ENCODE measurements around the gene LRIT1.

The LRIT1 gene

GRCh38 chr10:84214046-84214572 is 27.2 kb downstream of the LRIT1 start:
- H3K9me3 Mint-ChIP-seq = peaks cover 0 to under 1% of the 10 kb centered on the region in 2 donors
- ATAC-seq (replicated peaks) (peak in 1 of 2 donors; percentile 31), DNase-seq (no peak)
- peaks cover 0 to 2% of the 10 kb centered on the region in 2 donors for H3K4me1 Mint-ChIP-seq
- no peak overlapping the region for H3K27ac Mint-ChIP-seq
- H3K27me3 Mint-ChIP-seq = peaks cover 8 to 14% of the 10 kb centered on the region in 2 donors
- no peaks in the 10 kb centered on the region for H3K36me3 Mint-ChIP-seq
- peak overlapping the region; percentile 30 to 38 for H3K4me3 Mint-ChIP-seq

- ATAC-seq (replicated peaks) = no peak
- Mint-ChIP-seq H3K9me3 (no peaks in the 10 kb centered on the region), H3K4me3 (no peak overlapping the region), H3K27me3 (peaks cover 8 to 21% of the 10 kb centered on the region in 2 donors), H3K27ac (no peak overlapping the region), H3K36me3 (no peaks in the 10 kb centered on the region), H3K4me1 (peaks cover 0 to 2% of the 10 kb centered on the region in 2 donors)
- DNase-seq = no peak
Measured at GRCh38 chr10:84213076-84213475, 28.3 kb downstream of the LRIT1 start.

GRCh38 chr10:84212014-84212413 is 29.3 kb downstream of the LRIT1 start:
- Mint-ChIP-seq H3K4me3 (no peak overlapping the region), H3K9me3 (no peaks in the 10 kb centered on the region), H3K27ac (no peak overlapping the region), H3K27me3 (peaks cover 10 to 20% of the 10 kb centered on the region in 2 donors), H3K36me3 (no peaks in the 10 kb centered on the region), H3K4me1 (peaks cover 0 to 2% of the 10 kb centered on the region in 2 donors)
- DNase-seq = no peak
- ATAC-seq (replicated peaks) = peak in 1 of 2 donors; percentile 4

- Mint-ChIP-seq H3K27ac (no peak overlapping the region), H3K4me3 (no peak overlapping the region), H3K36me3 (no peaks in the 10 kb centered on the region), H3K27me3 (peaks cover 14 to 25% of the 10 kb centered on the region in 2 donors), H3K4me1 (peaks cover 0 to 2% of the 10 kb centered on the region in 2 donors), H3K9me3 (no peaks in the 10 kb centered on the region)
- DNase-seq (no peak), ATAC-seq (replicated peaks) (peak in 1 of 2 donors; percentile 17)
Measured at GRCh38 chr10:84211566-84211965, 29.8 kb downstream of the LRIT1 start.

GRCh38 chr10:84208023-84208422 is 33.3 kb downstream of the LRIT1 start:
- H3K4me1 Mint-ChIP-seq = peaks cover 0 to 4% of the 10 kb centered on the region in 2 donors
- DNase-seq (no peak), ATAC-seq (replicated peaks) (no peak)
- H3K4me3 Mint-ChIP-seq = no peak overlapping the region
- H3K27ac Mint-ChIP-seq = no peak overlapping the region
- H3K9me3 Mint-ChIP-seq = no peaks in the 10 kb centered on the region
- H3K36me3 Mint-ChIP-seq = no peaks in the 10 kb centered on the region
- H3K27me3 Mint-ChIP-seq = peaks cover 18 to 27% of the 10 kb centered on the region in 2 donors

GRCh38 chr10:84205853-84206525 is 35.4 kb downstream of the LRIT1 start:
- no peak overlapping the region for H3K27ac Mint-ChIP-seq
- H3K9me3 Mint-ChIP-seq = no peaks in the 10 kb centered on the region
- H3K4me3 Mint-ChIP-seq = no peak overlapping the region
- peaks cover 15 to 27% of the 10 kb centered on the region in 2 donors for H3K27me3 Mint-ChIP-seq
- no peak for ATAC-seq (replicated peaks)
- DNase-seq = no peak
- peaks cover 0 to 4% of the 10 kb centered on the region in 2 donors for H3K4me1 Mint-ChIP-seq
- H3K36me3 Mint-ChIP-seq = no peaks in the 10 kb centered on the region

- Mint-ChIP-seq H3K36me3 (no peaks in the 10 kb centered on the region), H3K4me3 (no peak overlapping the region), H3K9me3 (no peaks in the 10 kb centered on the region), H3K27ac (no peak overlapping the region), H3K4me1 (peaks cover 0 to 4% of the 10 kb centered on the region in 2 donors), H3K27me3 (peaks cover 22 to 31% of the 10 kb centered on the region in 2 donors)
- ATAC-seq (replicated peaks) (peak; percentile 79 to 81), DNase-seq (peak; percentile 50)
Measured at GRCh38 chr10:84205049-84205852, 36.1 kb downstream of the LRIT1 start.

GRCh38 chr10:84204610-84205009 is 36.7 kb downstream of the LRIT1 start:
- no peak for DNase-seq
- ATAC-seq (replicated peaks) = no peak
- H3K27ac Mint-ChIP-seq = no peak overlapping the region
- H3K9me3 Mint-ChIP-seq = no peaks in the 10 kb centered on the region
- no peak overlapping the region for H3K4me3 Mint-ChIP-seq
- H3K4me1 Mint-ChIP-seq = peaks cover 0 to 4% of the 10 kb centered on the region in 2 donors
- no peaks in the 10 kb centered on the region for H3K36me3 Mint-ChIP-seq
- peaks cover 25 to 33% of the 10 kb centered on the region in 2 donors for H3K27me3 Mint-ChIP-seq

- Mint-ChIP-seq H3K9me3 (no peaks in the 10 kb centered on the region), H3K27ac (no peak overlapping the region)
- ATAC-seq (replicated peaks) = peak; percentile 59 to 61
Measured at GRCh38 chr10:84204122-84204521, 37.2 kb downstream of the LRIT1 start.

GRCh38 chr10:84202349-84202748 is 39.0 kb downstream of the LRIT1 start:
- H3K36me3 Mint-ChIP-seq = no peaks in the 10 kb centered on the region
- H3K4me1 Mint-ChIP-seq = peaks cover 0 to 4% of the 10 kb centered on the region in 2 donors
- ATAC-seq (replicated peaks) (no peak), DNase-seq (no peak)
- no peak overlapping the region for H3K27ac Mint-ChIP-seq
- no peaks in the 10 kb centered on the region for H3K9me3 Mint-ChIP-seq
- H3K27me3 Mint-ChIP-seq = peaks cover 35 to 38% of the 10 kb centered on the region in 2 donors
- no peak overlapping the region for H3K4me3 Mint-ChIP-seq

More at GRCh38 chr10:84204122-84204521, 37.2 kb downstream of the LRIT1 start:
- H3K4me1 Mint-ChIP-seq = peaks cover 0 to 4% of the 10 kb centered on the region in 2 donors
- DNase-seq = no peak
- no peaks in the 10 kb centered on the region for H3K36me3 Mint-ChIP-seq
- H3K4me3 Mint-ChIP-seq = no peak overlapping the region
- H3K27me3 Mint-ChIP-seq = peaks cover 25 to 33% of the 10 kb centered on the region in 2 donors

- H3K27me3 Mint-ChIP-seq = peaks cover 35 to 39% of the 10 kb centered on the region in 2 donors
- no peak overlapping the region for H3K27ac Mint-ChIP-seq
- H3K4me3 Mint-ChIP-seq = no peak overlapping the region
- ATAC-seq (replicated peaks) (no peak), DNase-seq (no peak)
- no peaks in the 10 kb centered on the region for H3K9me3 Mint-ChIP-seq
- H3K36me3 Mint-ChIP-seq = no peaks in the 10 kb centered on the region
- peaks cover 0 to 4% of the 10 kb centered on the region in 2 donors for H3K4me1 Mint-ChIP-seq
Measured at GRCh38 chr10:84201682-84202081, 39.7 kb downstream of the LRIT1 start.

GRCh38 chr10:84201244-84201606 is 40.1 kb downstream of the LRIT1 start:
- Mint-ChIP-seq H3K27me3 (peaks cover 39 to 41% of the 10 kb centered on the region in 2 donors), H3K4me3 (no peak overlapping the region), H3K27ac (no peak overlapping the region), H3K36me3 (no peaks in the 10 kb centered on the region), H3K9me3 (no peaks in the 10 kb centered on the region), H3K4me1 (peaks cover 0 to 4% of the 10 kb centered on the region in 2 donors)
- no peak for DNase-seq
- peak in 1 of 2 donors; percentile 25 for ATAC-seq (replicated peaks)

- Mint-ChIP-seq H3K4me3 (no peak overlapping the region), H3K9me3 (no peaks in the 10 kb centered on the region), H3K27ac (peak overlapping the region; percentile 5), H3K36me3 (no peaks in the 10 kb centered on the region), H3K27me3 (peaks cover 42 to 43% of the 10 kb centered on the region in 2 donors), H3K4me1 (peaks cover 0 to 4% of the 10 kb centered on the region in 2 donors)
- no peak for DNase-seq
- ATAC-seq (replicated peaks) = no peak
Measured at GRCh38 chr10:84200537-84201243, 40.7 kb downstream of the LRIT1 start.

Measured in stimulated activated naive B cell treated with anti-CD40 and anti-IgM and Interleukin-4, amounts not matched to agents 10 μg/mL and 1 μg/mL and 100 μg/mL, for 72 hours (primary cell).